GM19035 (cell line): Measurements from ENCODE around the gene NUMB.
"Not testable (repeated sequence)": the region's sequence is repeated elsewhere in the genome, so short reads cannot be mapped to it uniquely, and the experiment has no call there.

Source experiments
- ATAC-seq: cut with Tn5 transposase; IDR thresholded peaks from one replicate; pipeline ENCODE4 v1.9.1; 2021; ENCODE audit not compliant: unreplicated experiment

The NUMB gene

GRCh38 chr14:73365727-73366126 is 92.6 kb downstream of the NUMB start:
- ATAC-seq: no peak

GRCh38 chr14:73364559-73364958 is 93.8 kb downstream of the NUMB start:
- ATAC-seq: no peak

- ATAC-seq: no peak
Measured at GRCh38 chr14:73359445-73359844, 98.9 kb downstream of the NUMB start.

GRCh38 chr14:73358187-73358586 is 100.2 kb downstream of the NUMB start:
- no peak for ATAC-seq

DNA sequence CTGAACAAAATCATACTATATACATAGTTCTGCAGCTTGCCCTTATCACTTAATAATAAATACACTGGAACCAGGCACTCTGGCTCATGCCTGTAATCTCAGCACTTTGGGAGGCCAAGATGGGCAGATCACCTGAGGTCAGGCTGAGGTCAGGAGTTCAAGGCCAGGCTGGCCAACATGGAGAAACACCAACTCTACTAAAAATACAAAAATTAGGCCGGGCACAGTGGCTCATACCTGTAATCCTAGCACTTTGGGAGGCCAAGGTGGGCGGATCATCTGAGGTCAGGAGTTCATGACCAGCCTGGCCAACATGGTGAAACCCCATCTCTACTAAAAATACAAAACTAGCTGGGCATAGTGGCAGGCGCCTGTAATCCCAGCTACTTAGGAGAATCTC is 109.3 kb downstream of the NUMB start:
- not testable (repeated sequence) for ATAC-seq

DNA sequence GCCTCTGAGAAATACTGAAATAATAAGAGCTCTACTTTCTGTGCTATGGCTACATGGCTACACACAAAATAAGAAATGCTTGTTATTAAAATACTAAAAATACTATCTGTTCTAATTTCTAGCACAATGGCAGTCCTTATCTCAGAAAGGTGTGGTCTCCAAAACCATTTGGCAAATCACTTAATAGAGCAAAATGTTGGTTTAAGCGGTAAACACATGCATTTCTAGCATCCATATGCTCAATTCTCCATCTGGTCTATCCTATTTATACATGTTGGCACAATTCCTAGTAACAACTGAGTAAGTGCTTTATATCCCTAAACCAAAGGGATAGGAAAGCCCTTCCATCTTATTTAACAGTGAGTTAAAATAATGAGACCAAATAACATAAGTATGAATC is 114.0 kb downstream of the NUMB start:
- no peak for ATAC-seq

DNA sequence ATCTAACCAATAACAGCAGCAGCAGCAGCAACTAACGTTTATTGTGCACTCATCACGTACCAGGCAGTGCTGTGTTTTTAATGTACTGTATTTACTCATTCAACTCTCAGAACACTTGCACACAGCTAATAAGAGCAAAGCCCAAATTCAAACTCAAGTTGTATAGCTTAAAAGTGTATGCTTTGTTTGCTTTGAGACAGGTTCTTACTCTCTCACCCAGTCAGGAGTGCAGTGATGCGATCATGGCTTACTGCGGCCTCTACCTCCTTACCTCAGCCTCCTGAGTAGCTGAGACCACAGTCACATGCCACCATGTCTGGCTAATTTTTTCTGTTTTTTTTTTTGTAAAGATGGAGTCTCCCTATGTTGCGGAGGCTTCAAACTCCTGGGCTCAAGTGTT is 115.7 kb downstream of the NUMB start:
- no peak for ATAC-seq

DNA sequence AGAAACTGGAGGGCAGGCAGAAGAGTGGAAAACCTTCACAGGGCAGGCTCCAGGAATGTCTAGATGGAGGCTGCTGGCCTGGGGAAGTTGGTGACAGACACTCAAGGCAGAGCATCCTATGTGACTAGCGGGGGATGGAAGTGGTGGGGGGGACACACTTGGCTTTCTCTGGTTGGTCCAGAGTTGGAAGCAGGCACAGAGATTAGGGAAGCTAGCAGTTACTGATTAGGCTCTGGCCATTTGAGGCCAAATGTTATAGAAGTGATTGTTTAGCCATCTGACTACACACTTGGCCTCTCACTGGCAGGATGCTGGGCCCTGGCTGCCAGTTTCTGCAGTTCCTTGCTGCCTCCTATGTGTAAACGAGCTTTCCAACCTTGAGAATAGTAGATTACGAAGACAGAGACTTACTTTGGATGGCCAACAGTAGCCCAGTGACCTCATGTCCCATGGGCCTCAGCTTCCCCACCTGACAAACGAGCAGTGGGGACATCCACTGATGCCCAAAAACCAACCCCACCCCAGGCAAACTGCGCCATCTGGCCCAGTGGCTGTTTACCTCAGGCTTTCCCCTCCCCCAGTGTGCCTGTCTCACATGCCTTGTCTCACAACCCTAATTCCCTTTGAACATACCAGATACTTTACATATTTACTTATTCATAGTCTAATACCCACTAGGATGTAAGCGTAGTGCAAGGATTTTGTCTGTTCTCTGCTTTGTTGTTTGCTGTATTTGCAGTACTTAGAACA is 118.3 kb downstream of the NUMB start:
- ATAC-seq: no peak

DNA sequence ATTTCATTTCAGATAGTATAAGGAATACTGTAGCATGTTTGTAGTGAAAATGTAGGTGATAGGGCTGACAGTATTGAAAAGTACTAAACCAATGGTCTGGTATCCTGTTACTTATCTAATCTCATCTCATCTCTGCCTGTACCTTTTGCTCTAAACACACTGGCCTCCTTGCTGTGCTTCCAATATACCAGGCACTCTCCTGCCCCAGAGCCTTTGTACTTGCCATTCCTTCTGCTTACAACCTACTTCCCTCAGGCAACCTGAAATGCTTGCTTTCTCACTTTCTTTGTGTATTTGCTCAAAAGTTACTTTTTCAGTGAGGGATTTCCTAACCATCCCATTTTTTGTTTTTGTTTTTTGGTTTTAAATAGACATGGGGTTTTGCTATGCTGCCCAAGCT is 119.1 kb downstream of the NUMB start:
- ATAC-seq: no peak

DNA sequence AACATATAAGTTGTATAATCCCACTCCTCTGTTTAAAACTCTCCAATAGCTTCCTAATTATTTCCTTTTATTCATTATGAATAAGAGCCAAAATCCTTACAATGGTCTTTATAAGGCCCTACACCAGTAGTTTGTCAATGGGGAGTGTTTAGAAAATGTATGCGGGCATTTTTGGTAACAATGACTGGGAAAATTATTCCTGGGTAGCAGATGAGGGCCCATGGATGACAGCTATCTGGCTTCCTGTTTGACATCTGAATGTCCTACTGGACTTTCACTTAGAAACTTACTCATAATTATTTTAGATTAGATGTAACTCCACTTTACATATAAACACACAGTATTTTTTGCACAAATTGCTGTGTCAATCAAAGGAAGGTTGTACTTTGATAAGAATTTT is 119.8 kb downstream of the NUMB start:
- ATAC-seq: no peak

- ATAC-seq: no peak
Measured at GRCh38 chr14:73333031-73333430, 125.3 kb downstream of the NUMB start.

DNA sequence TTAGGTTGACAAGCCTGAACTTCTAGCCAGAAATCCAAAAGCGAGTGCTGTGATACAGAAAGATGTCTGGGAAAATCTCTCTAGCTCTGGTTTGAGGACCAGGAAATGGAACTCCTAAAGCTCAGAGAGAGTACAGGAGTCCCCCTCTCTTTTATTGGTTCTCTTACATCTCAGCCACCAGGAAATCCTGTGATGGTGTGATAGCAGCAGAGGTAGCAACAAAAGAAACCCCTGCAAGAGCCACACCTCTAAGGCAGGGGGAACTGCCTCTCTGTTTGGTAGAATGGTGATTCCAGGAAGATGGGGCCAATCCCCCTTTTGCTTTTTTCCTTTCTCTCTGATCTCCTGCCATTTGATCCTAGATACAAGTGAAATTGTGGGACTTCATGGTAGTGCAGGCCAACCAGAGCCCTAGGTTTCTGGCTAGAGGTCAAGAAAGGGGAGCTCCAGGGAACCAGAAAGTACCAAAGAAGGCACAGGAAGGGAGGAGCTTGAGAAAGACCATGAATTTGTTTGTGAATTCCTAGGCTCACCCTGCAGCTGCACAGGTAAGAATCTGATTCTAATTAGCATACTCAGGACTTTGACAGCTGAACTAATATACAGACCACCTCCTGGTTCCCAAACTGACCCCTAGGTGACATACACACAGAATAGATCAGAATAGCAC is 132.6 kb downstream of the NUMB start:
- ATAC-seq: no peak

- ATAC-seq: no peak
Measured at GRCh38 chr14:73325063-73325462, 133.3 kb downstream of the NUMB start.

DNA sequence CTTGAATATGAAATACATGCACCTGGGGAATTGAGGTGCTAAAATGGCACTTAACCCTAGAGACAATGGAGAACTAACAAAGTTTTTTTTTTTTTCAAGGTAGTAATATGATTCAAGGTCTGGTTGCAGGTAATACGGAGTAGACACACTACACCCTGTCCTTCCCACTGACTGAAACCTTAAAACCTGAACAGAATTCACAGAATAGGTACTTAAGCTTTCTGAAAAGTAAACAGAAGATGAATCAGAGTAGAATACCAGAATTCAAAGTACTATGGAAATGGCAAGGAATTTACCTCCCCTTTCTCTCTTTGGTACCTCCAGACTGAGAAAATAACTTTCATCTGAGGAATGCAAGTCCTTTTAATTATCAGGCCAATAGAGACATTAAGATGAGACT is 133.8 kb downstream of the NUMB start:
- no peak for ATAC-seq

GRCh38 chr14:73323896-73324399 is 134.4 kb downstream of the NUMB start:
- ATAC-seq: no peak

GRCh38 chr14:73313151-73313550 is 145.2 kb downstream of the NUMB start:
- no peak for ATAC-seq

DNA sequence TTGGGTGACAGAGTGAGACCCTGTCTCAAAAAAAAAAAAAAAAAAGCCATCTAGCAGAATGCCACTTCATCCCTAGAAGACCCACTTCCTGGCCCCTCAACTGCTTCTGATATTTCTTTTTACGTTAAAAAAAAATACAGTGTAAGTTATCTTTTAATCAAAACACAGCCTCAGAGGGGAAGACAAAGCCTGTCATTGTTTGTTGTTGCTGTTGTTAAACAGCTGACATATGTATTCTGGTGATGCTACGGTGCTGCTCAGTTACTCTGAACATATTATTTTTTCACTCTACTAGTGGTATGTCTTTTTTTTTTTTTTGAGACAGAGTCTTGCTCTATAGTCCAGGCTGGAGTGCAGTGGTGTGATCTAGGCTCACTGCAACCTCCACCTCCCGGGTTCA is 145.7 kb downstream of the NUMB start:
- no peak for ATAC-seq

DNA sequence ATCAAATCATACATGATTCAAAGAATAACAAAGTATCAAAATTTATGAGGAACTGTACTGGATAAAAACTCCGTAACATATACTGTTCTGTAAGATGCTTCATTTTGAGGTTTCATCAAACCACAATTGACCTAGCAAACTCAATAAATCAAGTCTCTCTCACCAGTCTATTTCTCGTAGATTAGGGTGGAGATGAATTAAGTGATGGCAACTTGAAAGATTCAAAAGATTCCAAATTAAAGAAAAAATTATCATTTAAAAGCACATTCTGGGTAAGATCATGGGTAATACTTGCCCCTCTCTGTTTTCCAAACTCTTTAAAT is 146.7 kb downstream of the NUMB start:
- ATAC-seq: no peak

DNA sequence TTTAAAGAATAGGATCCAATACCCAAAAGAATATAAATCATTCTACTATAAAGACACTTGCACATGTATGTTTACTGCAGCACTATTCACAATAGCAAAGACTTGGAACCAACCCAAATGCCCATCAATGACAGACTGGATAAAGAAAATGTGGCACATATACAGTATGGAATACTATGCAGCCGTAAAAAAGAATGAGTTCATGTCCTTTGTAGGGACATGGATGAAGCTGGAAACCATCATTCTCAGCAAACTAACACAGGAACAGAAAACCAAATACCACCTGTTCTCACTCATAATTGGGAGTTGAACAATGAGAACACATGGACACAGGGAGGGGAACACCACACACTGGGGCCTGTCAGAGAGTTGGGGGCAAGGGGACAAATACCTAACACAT is 149.1 kb downstream of the NUMB start:
- not testable (repeated sequence) for ATAC-seq

DNA sequence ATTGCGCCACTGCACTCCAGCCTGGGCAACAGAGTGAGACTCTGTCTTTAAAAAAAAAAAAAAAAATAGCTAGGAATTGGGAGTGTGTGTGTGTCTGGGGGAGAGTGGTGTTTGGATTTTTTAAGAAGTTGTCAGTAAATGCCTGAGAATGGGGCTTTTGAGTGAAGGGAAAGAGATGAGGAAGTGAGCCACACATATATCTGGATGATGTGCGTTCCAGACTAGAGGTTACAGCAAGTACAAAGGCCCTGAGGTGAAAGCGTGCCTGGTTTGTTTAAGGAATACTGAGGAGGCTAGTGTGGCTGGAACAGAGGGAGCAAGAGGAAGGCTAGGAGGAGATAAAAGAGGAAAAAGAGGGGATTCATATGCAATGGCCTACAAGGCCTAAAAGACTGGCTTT is 151.1 kb downstream of the NUMB start:
- ATAC-seq: no peak

DNA sequence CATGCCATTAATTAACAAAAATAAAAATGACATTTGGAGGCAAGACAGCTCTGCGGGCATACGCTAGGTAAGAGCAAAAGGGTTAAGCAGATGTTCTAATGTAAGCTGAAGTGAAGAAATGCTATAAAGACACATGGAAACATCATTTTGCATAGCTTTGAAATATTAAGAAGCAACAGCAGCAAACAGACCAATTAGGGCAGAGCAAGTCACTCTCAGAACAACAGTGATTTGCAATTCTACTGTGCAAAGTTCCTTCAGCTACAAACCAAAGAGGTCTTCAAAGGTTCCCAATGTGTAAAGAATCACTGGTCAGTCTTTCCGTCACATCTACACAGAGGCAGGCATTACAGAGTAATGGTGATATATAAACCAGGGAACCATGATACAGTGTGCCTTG is 152.8 kb downstream of the NUMB start:
- no peak for ATAC-seq

- no peak for ATAC-seq
Measured at GRCh38 chr14:73295198-73295796, 163.0 kb downstream of the NUMB start.
